IPS DF 6.9 (cell line): ENCODE results near the gene GYG1.
A peak's percentile ranks its signal among the peaks of the same experiment; 100 is the strongest.

ENCODE experiments used
- DNase-seq: peaks from one replicate; pipeline ENCODE4 v3.0.0-alpha.2; 2013; ENCODE audit warnings: low read depth, low spot score
- H3K27ac ChIP-seq: one replicate; pipeline ENCODE4 v1.5.1; 2013; ENCODE audit warnings: low read length, control low read depth
- H3K27me3 ChIP-seq: 2 replicates; pipeline ENCODE4 v1.6.1; 2013; ENCODE audit warnings: mild to moderate bottlenecking, low read length; ENCODE audit not compliant: control insufficient read depth, insufficient read depth
- H3K36me3 ChIP-seq: 2 replicates; pipeline ENCODE4 v1.6.1; 2013; ENCODE audit warnings: low read length; ENCODE audit not compliant: control insufficient read depth, insufficient read depth
- H3K4me1 ChIP-seq: 2 replicates; pipeline ENCODE4 v1.6.1; 2013; ENCODE audit warnings: low read length; ENCODE audit not compliant: control insufficient read depth, insufficient read depth
- H3K4me3 ChIP-seq: 2 replicates; pipeline ENCODE4 v1.5.1; 2013; ENCODE audit warnings: mild to moderate bottlenecking, low read length
- H3K9me3 ChIP-seq: 2 replicates; pipeline ENCODE4 v1.6.1; 2013; ENCODE audit warnings: low read length, inconsistent platforms; ENCODE audit not compliant: control insufficient read depth, insufficient read depth
- WGBS: extraction: QIAGEN DNeasy Blood & Tissue Kit; methylation state at CpG from one replicate; pipeline ENCODE4 v1.1.7; 2013; ENCODE audit warnings: mixed read lengths, missing lambda C conversion rate; ENCODE audit not compliant: insufficient read length, insufficient coverage; 5-methylcytosine and 5-hydroxymethylcytosine counted together

Gene GYG1

GRCh38 chr3:148991219-148992026 is at the start of gene GYG1:
Gene GYG1 (plus strand): TSS chr3:148991540. CDS start chr3:148991641, 101 bp downstream.
- Histone ChIP-seq H3K9me3 (no peaks in the 10 kb centered on the region), H3K36me3 (no peaks in the 10 kb centered on the region; the same call in 1 of the 2 replicates), H3K4me3 (peak within 1 kb of the TSS; percentile 65), H3K27me3 (no peaks in the 10 kb centered on the region; the same call in 1 of the 2 replicates), H3K27ac (no peak within 1 kb of the TSS), H3K4me1 (peaks cover 6% of the 10 kb centered on the region)
- DNase-seq = peak; percentile 48
- no CpG with 5 or more reads among the region's 91 CpGs for WGBS

- no peaks in the 10 kb centered on the region for H3K36me3 ChIP-seq
- no peak for DNase-seq
- no peak overlapping the region for H3K4me3 ChIP-seq
- no CpG with 5 or more reads among the region's 2 CpGs for WGBS
- no peaks in the 10 kb centered on the region for H3K27me3 ChIP-seq
- H3K4me1 ChIP-seq = peaks cover 2% of the 10 kb centered on the region; the same call in 1 of the 2 replicates
- H3K27ac ChIP-seq = no peak overlapping the region
- no peaks in the 10 kb centered on the region for H3K9me3 ChIP-seq
Measured at GRCh38 chr3:148943506-148944205, 47.7 kb upstream of the GYG1 start.

GRCh38 chr3:148945116-148945515 is 46.2 kb upstream of the GYG1 start:
- Histone ChIP-seq H3K4me3 (no peak overlapping the region), H3K36me3 (no peaks in the 10 kb centered on the region), H3K27ac (no peak overlapping the region), H3K27me3 (no peaks in the 10 kb centered on the region), H3K4me1 (peaks cover 2% of the 10 kb centered on the region; the same call in 1 of the 2 replicates), H3K9me3 (no peaks in the 10 kb centered on the region)
- no CpG with 5 or more reads among the region's 2 CpGs for WGBS
- DNase-seq = no peak

GRCh38 chr3:148948913-148949657 is 42.3 kb upstream of the GYG1 start:
- Histone ChIP-seq H3K9me3 (no peaks in the 10 kb centered on the region), H3K27ac (no peak overlapping the region), H3K4me1 (peaks cover 2% of the 10 kb centered on the region; the same call in 1 of the 2 replicates), H3K27me3 (no peaks in the 10 kb centered on the region), H3K4me3 (no peak overlapping the region), H3K36me3 (no peaks in the 10 kb centered on the region)
- no peak for DNase-seq
- no CpG with 5 or more reads among the region's 8 CpGs for WGBS

- Histone ChIP-seq H3K9me3 (no peaks in the 10 kb centered on the region), H3K27me3 (no peaks in the 10 kb centered on the region), H3K27ac (no peak overlapping the region), H3K36me3 (no peaks in the 10 kb centered on the region), H3K4me3 (no peak overlapping the region), H3K4me1 (peaks cover 2% of the 10 kb centered on the region)
- DNase-seq = no peak
- WGBS = no CpG with 5 or more reads among the region's 1 CpG
Measured at GRCh38 chr3:148950806-148951205, 40.5 kb upstream of the GYG1 start.

GRCh38 chr3:148951599-148952361 is 39.6 kb upstream of the GYG1 start:
- Histone ChIP-seq H3K4me3 (no peak overlapping the region), H3K4me1 (peaks cover 1% of the 10 kb centered on the region), H3K36me3 (no peaks in the 10 kb centered on the region), H3K27ac (no peak overlapping the region), H3K27me3 (no peaks in the 10 kb centered on the region), H3K9me3 (no peaks in the 10 kb centered on the region)
- DNase-seq = no peak
- WGBS = no CpG with 5 or more reads among the region's 4 CpGs

- no peaks in the 10 kb centered on the region; the same call in 1 of the 2 replicates for H3K4me1 ChIP-seq
- no peaks in the 10 kb centered on the region for H3K9me3 ChIP-seq
- no peak for DNase-seq
- H3K27ac ChIP-seq = no peak overlapping the region
- H3K4me3 ChIP-seq = no peak overlapping the region
- H3K27me3 ChIP-seq = no peaks in the 10 kb centered on the region
- H3K36me3 ChIP-seq = no peaks in the 10 kb centered on the region
Measured at GRCh38 chr3:148953094-148953493, 38.2 kb upstream of the GYG1 start.

- WGBS = no CpG with 5 or more reads among the region's 4 CpGs
- no peaks in the 10 kb centered on the region for H3K9me3 ChIP-seq
- H3K27ac ChIP-seq = no peak overlapping the region
- no peaks in the 10 kb centered on the region for H3K27me3 ChIP-seq
- no peaks in the 10 kb centered on the region; the same call in 1 of the 2 replicates for H3K4me1 ChIP-seq
- DNase-seq = no peak
- H3K36me3 ChIP-seq = no peaks in the 10 kb centered on the region
- no peak overlapping the region for H3K4me3 ChIP-seq
Measured at GRCh38 chr3:148954981-148955380, 36.4 kb upstream of the GYG1 start.

- Histone ChIP-seq H3K36me3 (no peaks in the 10 kb centered on the region), H3K4me3 (no peak overlapping the region)
Measured at GRCh38 chr3:148955544-148956346, 35.6 kb upstream of the GYG1 start.

More at GRCh38 chr3:148955544-148956346, 35.6 kb upstream of the GYG1 start:
- Histone ChIP-seq H3K4me1 (no peaks in the 10 kb centered on the region; the same call in 1 of the 2 replicates), H3K27me3 (no peaks in the 10 kb centered on the region), H3K9me3 (no peaks in the 10 kb centered on the region), H3K27ac (no peak overlapping the region)
- no CpG with 5 or more reads among the region's 12 CpGs for whole genome bisulfite sequencing
- DNase-seq = no peak
